Ovary (tissue), 9 donors: ENCODE results near the gene TMED4. TPM values are rescaled to one million over a fixed set of nuclear protein-coding genes. Genes with fewer than 3 reads are reported as not detected.

Experiments
- DNase-seq, 5 donors: peaks; one replicate each; pipeline ENCODE4 v3.0.0-alpha.2; 2019 to 2020
- H3K27ac ChIP-seq, 2 donors: fragments of 200-600 bp; one replicate each; pipeline versions ENCODE4 v1.5.1 to v1.8.0; 2019 to 2022
- H3K27me3 ChIP-seq: fragments of 200-600 bp; one replicate; pipeline ENCODE4 v1.8.0; 2022
- H3K36me3 ChIP-seq: fragments of 200-600 bp; sonication (generic); one replicate; pipeline ENCODE4 v1.5.1; 2019
- H3K4me1 ChIP-seq: one replicate; pipeline ENCODE4 v1.8.1; 2013; ENCODE audit warnings: mild to moderate bottlenecking, moderate library complexity; ENCODE audit not compliant: insufficient read depth
- H3K4me3 ChIP-seq: fragments of 200-600 bp; sonication (generic); one replicate; pipeline ENCODE4 v1.5.1; 2017
- H3K9me3 ChIP-seq, 2 donors: fragments of 200-600 bp in 1 of 2; sonication (generic) in 1 of 2; one replicate each; pipeline versions ENCODE4 v1.5.1 to v1.8.1; 2013 to 2019; ENCODE audit warnings: mild to moderate bottlenecking in 1 of 2, moderate library complexity in 1 of 2
- EP300 ChIP-seq: sonication (generic); formaldehyde crosslinking; IDR thresholded peaks from one replicate; pipeline ENCODE4 v1.6.1; 2017; ENCODE audit warnings: antibody characterized with exemption
- POLR2A ChIP-seq: fragments of 450-650 bp; IDR thresholded peaks from one replicate; pipeline ENCODE4 v1.6.1; 2017; ENCODE audit warnings: antibody characterized with exemption, mild to moderate bottlenecking, moderate library complexity
- WGBS, 3 donors: extraction: QIAGEN DNeasy Blood & Tissue Kit in 1 of 3; methylation state at CpG; one replicate each; pipeline versions ENCODE4 v1.1.5 to v1.1.7; 2013 to 2017; 5-methylcytosine and 5-hydroxymethylcytosine counted together
- intact Hi-C, 4 donors: fragments of 100-400 bp; cut with DNase I; formaldehyde crosslinking; loops; one replicate each; pipeline versions ENCODE4 v1.11.0 to v1.15.1; 2022 to 2023
- polyA plus RNA-seq, 2 donors: library from polyadenylated mRNA; stranded (reverse); fragments of 200-250 nt in 1 of 2; fragments of 350-450 nt in 1 of 2; fragmentation: Illumina TruSeq in 1 of 2; extraction: RNeasy Lipid Tissue Mini Kit (QIAGEN cat#74804) in 1 of 2; gene quantifications; one replicate each; pipeline ENCODE4 v1.2.3, GENCODE V29; 2013 to 2014
- total RNA-seq, 7 donors: library from RNA; depleted of rRNA in 2 of 7; stranded (reverse); fragments of >200 nt in 2 of 7; fragmentation: NEBNext Ultra II Directional in 3 of 7; extraction: Animal tissue kit (Norgen Biotek cat#: 25700) in 3 of 7; gene quantifications; one replicate each; pipeline versions ENCODE4 v1.1.0 to v1.2.4, GENCODE V29; 2016 to 2023
- TF ChIP-seq, protein P1 (sequence below), 3 donors: fragments of 450-650 bp in 2 of 3; fragments of 200-600 bp in 1 of 3; IDR thresholded peaks; one replicate each; pipeline versions ENCODE4 v1.5.1 to v1.8.0; 2016 to 2022; ENCODE audit warnings: antibody characterized with exemption in 3 of 3, mild to moderate bottlenecking in 1 of 3
- donor health status: DM: no; HTN: no; CAD: no; lungs with moderate emphysema.
- donor health status: DM: no; HTN: no; CAD: no.
- donor health status: Bipolar disorder and iron deficiency.
- donor health status: DM: yes; HTN: yes; CAD: no.
- donor health status: DM: no; HTN: no; CAD: no.
- donor health status: DM: yes; HTN: yes; CAD: no.

TMED4 gene
- total and polyA plus RNA-seq, 9 donors = 74.9 to 155 (median 95.9) TPM

- intact Hi-C loops = loop anchor here in 2 of 4 donors (5.0 to 10.0 kb wide), 2 partner anchors 174 to 266 kb away; partner anchors contain the start of gene H2AZ2 (in 1 of the 2)
- WGBS, 3 donors = 14 to 17% (median 15%) methylated on average over 30 of the region's 30 CpGs
- H3K36me3 ChIP-seq = no peaks in the 10 kb centered on the region
Measured at GRCh38 chr7:44580945-44581878, 819 bp downstream of the TMED4 start.

DNA sequence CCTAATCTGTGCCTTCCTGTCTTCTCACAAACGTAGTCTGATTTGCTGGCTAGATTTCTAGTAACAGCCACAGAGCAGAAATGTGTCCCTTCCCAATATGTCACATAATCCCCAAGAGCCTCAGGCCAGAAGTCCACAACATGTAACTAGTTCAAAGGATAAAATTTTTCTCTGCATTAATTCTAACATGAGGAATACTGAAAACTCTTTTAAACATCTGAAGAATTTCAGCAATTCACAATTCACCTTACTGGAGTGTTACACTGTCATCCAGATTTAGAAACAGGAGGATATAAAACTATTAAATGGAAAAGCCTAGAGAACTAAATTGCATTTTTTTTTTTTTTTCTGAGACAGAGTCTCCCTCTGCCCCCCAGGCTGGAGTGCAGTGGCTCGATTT is 5.8 kb downstream of the TMED4 start:
- no peak overlapping the region for H3K27ac ChIP-seq
- intact Hi-C loops = no loop called here
- WGBS, 3 donors = 71 to 76% (median 71%) methylated on average over 2 of the region's 2 CpGs
- no peak for DNase-seq
- H3K4me3 ChIP-seq = no peak overlapping the region
- no peaks in the 10 kb centered on the region for H3K36me3 ChIP-seq
- no peaks in the 10 kb centered on the region for H3K27me3 ChIP-seq
- no peak for TF ChIP-seq POLR2A
- TF ChIP-seq, protein P1, sequence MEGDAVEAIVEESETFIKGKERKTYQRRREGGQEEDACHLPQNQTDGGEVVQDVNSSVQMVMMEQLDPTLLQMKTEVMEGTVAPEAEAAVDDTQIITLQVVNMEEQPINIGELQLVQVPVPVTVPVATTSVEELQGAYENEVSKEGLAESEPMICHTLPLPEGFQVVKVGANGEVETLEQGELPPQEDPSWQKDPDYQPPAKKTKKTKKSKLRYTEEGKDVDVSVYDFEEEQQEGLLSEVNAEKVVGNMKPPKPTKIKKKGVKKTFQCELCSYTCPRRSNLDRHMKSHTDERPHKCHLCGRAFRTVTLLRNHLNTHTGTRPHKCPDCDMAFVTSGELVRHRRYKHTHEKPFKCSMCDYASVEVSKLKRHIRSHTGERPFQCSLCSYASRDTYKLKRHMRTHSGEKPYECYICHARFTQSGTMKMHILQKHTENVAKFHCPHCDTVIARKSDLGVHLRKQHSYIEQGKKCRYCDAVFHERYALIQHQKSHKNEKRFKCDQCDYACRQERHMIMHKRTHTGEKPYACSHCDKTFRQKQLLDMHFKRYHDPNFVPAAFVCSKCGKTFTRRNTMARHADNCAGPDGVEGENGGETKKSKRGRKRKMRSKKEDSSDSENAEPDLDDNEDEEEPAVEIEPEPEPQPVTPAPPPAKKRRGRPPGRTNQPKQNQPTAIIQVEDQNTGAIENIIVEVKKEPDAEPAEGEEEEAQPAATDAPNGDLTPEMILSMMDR (IDR thresholded peaks at IDR 0.05) = no peak
- H3K9me3 ChIP-seq = no peaks in the 10 kb centered on the region
- peaks cover 10% of the 10 kb centered on the region for H3K4me1 ChIP-seq

More at GRCh38 chr7:44580945-44581878, 819 bp downstream of the TMED4 start:
- Histone ChIP-seq H3K27ac (peak overlapping the region; percentile 85 to 98), H3K4me1 (peaks cover 7% of the 10 kb centered on the region), H3K4me3 (peak overlapping the region; percentile 99), H3K9me3 (no peaks in the 10 kb centered on the region), H3K27me3 (no peaks in the 10 kb centered on the region)
- TF ChIP-seq EP300 (no peak), POLR2A (no peak)
- TF ChIP-seq, protein P1 (IDR thresholded peaks at IDR 0.05) = no peak
- peak in 1 of 5 donors; percentile 32 for DNase-seq

DNA sequence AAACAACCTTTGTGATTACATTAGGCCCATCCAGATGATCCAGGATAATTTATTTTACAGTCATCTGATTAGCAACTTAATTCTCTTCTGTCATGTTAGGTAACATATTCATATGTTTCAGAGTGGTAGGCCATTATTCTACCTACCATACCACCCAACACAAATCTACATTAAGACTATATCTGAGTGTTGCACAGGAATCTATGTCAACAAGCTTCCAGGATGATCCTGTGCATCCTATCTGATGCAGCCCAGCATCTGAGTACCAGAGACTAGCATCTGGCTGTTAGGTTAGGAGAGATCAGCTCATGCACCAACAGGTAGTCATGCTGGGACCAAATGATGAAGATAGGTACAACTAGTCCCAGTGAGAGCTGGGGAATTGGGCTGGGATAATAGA is 7.0 kb downstream of the TMED4 start:
- Histone ChIP-seq H3K36me3 (no peaks in the 10 kb centered on the region), H3K27ac (no peak overlapping the region)

DNA sequence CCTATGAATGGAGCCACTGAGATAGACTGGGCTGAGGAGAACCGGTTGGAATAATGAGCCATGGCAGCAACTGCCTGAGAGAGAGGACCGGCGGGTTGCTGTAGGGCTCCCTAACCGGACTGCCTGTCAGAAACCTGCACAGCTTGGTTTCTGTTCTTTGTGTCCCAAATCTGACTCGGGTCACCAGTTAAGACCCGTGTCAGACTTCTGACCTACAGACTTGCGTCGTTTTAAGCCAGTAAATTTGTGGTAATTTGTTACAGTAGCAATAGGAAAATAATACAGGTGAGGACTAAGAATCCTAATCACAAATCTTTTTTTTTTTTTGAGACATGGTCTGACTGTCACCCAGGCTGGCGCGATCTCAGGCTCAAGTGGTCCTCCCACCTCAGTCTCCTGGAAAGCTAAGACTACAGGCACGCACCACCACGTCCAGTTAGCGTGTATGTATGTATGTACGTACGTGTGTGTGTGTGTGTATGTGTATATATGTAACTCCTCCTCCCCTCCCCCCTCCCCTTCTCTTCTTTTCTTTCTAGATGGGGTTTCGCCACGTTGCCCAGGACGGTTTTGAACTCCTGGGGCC is 7.7 kb downstream of the TMED4 start:
- Histone ChIP-seq H3K36me3 (no peaks in the 10 kb centered on the region), H3K4me3 (peak overlapping the region; percentile 77), H3K9me3 (no peaks in the 10 kb centered on the region), H3K4me1 (peaks cover 6% of the 10 kb centered on the region), H3K27me3 (no peaks in the 10 kb centered on the region), H3K27ac (peak overlapping the region; percentile 44 to 74)
- DNase-seq = no peak
- TF ChIP-seq, protein P1 (IDR thresholded peaks at IDR 0.05) = no peak
- WGBS, 3 donors = 24 to 34% (median 26%) methylated on average over 18 of the region's 18 CpGs
- intact Hi-C loops = no loop called here

More for the DNA sequence above, 7.0 kb downstream of the TMED4 start:
- Histone ChIP-seq H3K27me3 (no peaks in the 10 kb centered on the region), H3K9me3 (no peaks in the 10 kb centered on the region), H3K4me3 (no peak overlapping the region), H3K4me1 (peaks cover 6% of the 10 kb centered on the region)
- no peak for DNase-seq
- TF ChIP-seq POLR2A (no peak), EP300 (no peak)
- TF ChIP-seq, protein P1 (IDR thresholded peaks at IDR 0.05) = no peak
- intact Hi-C loops = no loop called here
